Left forelimb (tissue), 1 donor: ENCODE data around the gene GLRX5.

Experiments
- DNase-seq: peaks from one replicate; pipeline ENCODE4 v3.0.0-alpha.2; 2018; ENCODE audit warnings: low spot score

Gene GLRX5

DNA sequence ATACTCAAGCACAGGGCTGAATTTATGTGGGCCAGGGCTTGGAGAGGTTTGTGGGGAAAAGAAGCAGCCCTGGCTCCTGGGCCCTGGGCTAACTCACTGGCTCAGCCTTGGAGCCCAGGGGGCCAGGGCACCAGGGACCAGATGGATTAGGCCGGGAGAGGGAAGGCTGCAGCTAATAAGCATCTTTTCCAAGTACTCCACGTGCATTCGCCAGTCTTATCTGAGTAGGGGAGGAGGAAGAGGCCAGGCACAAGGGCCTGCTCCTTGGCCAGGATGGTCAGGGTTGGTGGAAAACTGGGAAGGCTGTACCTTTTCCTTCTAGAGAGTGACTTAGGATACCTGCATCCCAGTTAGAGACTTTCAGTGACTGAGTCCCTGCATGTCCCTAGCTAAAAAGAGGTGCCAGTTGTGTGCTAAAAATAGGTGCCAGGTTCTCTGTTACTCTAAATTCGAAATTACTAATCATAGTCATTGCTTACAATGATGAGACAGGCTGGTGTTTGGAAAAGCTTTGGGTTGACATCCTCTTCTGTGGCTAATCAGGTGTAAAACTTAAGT lies 1.3 kb downstream of the GLRX5 start:
- DNase-seq, result no peak

DNA sequence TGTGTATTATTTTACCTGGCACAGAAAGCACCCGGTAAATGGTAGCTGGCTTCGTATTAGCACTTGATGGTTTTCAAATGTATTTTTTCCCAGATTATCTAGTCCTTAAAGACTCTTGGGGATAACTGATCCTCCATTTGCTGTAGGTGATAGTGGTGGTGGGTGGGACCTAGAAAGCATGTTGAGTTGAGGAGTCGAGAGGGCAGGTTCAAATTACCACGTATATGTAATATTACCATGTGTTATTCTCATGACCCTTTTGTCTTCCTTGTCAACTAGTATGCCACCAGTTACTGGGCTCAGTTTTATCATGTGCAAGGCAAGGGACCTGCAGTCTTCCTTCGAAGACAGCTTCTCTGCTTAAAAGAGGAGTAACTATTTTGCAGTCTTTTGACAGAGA lies 1.8 kb downstream of the GLRX5 start:
- no peak for DNase-seq

DNA sequence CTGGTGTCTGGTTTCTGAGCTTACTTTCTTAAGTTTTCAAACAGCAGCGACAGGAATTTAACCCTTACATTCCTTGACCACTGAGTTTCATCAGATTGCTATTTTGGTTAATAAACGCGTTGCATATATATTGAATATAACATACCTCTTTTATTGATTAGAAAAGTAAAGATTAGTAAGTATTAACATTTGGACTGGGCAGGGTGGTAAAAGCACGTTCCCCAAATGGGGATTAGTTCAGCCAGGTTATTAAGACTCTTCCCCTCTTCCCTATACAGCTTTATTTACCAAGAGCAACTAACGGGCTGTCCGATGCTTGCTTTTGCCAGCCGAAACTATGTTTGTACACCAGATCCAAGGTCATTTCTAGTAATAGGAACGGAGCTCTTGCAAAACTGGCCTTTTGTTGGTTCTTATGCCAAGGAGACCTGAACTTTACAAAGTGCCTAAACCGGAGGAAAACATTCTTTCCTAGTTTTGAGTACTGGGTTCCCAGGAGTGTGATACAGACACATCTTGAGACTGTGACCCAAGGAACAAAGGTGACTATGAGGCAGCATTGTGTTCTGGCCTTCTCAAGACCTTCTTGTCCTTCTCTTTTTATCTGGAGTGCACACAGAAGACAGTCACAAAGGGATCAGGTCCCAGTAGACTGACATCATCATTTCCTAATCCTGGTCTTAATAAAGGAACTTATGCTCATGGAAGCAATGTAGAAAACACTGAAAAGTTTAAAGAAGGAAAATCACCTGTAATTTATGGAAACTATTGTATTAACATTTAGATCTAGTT lies 2.6 kb downstream of the GLRX5 start:
- DNase-seq, result no peak

DNA sequence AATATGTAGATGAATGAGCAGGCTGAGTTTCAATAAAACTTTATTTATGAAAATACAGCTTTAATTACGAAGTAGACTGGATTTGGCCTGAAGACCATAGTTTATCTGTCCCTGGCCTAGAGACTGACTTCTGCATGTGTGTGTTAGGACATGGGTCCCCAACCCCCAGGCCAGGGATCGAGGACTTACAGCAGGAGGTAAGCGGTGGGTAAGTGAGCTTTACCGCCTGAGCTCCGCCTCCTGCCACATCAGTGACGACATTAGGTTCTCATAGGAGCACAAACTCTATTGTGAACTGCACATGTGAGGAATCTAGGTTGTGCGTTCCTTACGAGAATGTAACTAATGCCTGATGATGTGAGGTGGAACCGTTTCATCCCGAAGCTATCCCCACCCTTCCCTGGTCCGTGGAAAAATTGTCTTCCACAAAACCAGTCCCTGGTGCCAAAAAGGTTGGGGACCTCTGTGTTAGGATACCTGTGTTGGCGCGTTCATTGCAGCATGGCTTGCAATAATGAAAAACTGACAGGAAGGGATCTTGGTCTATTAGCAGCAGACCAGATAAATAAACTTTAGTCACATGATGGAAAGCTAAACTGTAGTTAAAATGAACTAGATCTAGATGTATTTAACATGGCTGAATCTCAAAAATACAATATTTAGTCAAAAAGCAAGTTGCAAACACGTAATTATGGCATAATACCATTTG lies 4.1 kb downstream of the GLRX5 start:
- DNase-seq, result no peak

DNA sequence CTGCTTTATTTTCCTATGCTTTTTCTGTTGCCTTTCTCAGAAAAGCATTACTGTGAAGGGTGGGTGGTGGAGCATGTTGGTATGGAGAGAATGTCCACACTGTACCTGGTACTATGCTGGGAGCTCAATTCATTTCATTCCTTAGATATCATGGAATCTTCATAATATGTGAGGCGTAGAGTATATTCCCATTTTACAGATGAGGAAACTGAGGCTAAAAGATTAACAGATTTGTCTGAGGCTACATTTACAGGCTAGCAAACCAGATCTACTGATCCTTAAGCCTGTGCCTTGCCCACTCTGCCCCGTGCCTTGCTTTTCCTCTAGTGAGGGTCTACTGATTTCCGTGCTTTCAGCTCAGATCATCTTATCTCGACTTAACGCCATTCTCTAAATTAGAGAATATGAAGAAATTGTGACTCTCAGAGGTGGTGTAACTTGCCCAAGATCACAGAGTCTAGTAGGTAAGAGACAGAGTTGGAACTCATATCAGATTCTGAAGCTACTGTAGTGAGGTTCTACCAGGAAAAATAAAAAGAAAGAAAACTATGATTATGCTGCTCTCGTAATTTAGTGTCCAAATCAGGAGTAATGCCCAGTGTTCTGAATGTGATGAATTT lies 5.5 kb downstream of the GLRX5 start:
- no peak for DNase-seq

DNA sequence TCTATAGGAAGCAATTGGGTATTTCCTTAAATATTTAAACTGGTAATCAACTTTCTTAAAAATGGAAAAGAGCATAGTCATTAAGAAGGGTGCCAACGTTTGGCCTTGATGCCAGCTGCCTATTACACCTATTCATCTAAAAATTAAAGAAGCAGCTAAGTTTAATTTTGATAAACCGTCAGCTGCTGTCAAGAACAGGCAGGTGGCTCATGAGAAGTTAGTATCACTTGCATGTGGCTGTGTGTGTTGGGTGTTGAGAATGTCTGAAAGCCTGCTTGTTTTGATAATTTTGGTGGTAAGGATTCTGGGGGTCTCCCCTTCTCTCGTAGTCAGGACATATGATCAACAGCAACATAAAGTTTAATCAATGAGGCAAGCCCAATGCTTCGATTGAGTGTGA lies 6.5 kb downstream of the GLRX5 start:
- no peak for DNase-seq

DNA sequence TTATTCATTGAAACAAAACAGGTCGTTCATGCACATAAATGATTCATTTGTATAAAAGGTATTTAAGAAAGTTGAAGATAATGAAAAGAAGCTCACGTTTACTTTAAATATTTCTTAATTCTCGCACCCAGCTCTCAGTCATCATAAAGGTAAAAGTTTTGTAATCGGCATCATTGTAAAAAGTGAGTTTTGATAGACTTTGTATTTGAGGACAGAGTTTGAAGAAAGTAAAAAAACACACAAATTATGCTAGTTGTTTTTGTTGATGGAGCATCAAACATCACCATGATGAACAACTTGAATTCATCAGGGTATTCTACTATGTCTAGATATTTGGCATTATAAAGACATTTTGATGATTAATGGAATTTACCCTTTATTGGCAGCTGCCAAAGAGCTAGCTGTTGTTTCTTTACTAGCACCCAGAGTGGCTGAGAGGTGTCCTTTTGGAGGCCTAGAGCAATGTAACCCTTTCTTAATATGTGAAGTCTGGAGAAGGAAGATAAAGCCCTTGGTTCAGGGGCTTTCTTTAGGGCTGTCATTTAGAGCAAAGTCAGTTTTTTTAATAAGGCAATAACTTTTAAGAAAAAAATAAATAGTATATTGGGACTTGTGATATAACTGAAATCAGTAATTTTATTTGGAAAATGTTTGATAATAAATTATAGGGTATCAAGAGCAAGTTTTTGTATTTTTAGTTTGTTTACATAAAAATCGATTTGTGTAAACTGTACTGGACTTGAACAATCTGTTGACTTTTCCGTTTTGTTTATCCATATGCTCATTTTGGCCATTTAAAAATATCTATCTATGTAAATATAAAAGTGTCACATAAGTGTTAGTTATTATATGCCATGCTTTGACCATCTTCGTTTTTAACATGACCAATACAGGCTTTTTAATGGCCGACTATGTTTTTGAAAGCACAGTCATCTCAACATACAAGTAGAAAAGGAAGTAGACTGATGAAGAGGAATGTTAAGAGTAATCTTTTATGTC lies 7.4 kb downstream of the GLRX5 start:
- no peak for DNase-seq

DNA sequence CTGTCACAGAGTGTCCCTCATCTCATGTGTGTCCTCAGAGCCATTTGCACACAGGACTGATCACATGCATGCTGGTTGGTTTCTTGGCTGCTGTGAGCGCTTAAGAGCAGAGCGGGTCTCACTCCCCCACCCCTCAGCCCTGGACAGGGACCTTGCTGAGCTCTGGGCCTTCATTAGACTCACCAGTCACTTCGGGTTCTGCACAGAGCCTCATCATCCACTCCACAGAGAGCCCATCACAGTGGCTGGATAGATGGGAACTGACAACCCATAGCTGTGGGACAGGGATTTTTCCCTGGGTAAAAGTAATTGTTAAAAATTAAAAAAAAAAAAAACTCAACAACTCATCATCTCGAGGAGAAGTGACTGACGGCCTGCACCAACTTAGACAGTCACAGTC lies 8.2 kb downstream of the GLRX5 start:
- DNase-seq, result no peak

DNA sequence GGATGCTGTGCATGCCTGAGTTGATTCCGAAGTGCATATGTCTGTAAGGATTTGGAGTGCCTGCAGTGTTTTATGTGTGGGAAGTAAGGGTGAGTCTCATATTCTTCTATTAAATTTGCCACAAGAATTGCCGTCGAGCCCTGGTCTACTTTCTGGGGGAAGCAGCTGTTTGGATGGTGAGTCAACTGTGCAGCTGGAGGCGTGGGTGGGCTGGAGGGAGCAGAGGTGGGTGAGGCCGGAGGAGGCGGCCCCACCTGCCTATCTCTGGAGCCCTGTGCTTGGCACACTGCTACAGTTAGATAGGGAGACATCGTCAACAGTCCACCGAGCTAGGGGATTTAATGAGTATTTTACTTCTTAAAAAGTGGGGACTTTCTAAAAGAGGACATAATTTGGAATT lies 9.7 kb downstream of the GLRX5 start:
- DNase-seq, result no peak

DNA sequence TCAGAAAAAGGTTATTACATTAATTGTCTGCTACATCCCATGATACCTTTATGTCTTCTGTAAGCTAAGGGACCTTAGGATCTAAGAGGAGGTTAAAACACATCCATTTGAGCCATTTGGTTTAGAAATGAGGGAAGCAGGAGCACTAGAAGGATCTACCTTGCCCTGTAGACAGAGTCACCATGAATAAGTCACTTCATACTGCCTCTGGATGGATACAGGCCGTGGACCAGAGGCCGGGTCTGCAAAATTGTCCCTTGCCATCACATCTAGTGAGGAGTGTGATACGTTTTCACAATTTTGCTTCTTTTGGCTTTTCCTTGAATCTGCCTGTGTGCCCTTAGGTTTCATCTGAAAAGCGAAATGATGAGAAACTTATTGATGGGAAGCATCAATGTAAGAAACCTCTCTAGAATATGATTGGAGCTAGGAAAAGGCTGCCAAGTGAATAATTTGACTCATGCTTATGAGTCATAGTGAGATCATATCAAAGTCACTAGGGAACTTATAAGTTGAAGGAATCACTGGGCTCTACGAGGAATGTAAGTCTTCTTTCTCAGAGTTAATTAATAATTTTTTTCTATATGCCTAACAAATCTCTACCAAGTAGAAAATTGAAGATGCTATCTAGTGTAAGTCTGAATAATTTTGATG lies 10.8 kb downstream of the GLRX5 start:
- no peak for DNase-seq

DNA sequence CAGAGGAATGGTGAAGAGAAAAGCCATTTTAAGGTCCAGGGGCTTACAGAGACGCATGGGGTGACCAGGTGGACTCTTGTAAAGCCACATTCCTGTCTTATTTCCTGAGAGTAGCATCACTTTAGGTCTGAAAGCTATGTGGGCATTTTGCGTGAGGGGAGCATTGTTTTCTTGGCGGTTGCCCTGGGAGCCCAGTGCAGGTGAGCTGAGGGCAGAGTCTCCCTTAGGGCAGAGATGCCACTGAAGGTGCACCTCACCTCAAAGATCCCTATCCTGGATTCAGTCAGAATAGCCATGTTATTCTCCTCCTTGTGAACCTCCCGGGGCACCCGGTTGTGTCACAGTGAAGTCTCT lies 12.4 kb downstream of the GLRX5 start:
- no peak for DNase-seq

DNA sequence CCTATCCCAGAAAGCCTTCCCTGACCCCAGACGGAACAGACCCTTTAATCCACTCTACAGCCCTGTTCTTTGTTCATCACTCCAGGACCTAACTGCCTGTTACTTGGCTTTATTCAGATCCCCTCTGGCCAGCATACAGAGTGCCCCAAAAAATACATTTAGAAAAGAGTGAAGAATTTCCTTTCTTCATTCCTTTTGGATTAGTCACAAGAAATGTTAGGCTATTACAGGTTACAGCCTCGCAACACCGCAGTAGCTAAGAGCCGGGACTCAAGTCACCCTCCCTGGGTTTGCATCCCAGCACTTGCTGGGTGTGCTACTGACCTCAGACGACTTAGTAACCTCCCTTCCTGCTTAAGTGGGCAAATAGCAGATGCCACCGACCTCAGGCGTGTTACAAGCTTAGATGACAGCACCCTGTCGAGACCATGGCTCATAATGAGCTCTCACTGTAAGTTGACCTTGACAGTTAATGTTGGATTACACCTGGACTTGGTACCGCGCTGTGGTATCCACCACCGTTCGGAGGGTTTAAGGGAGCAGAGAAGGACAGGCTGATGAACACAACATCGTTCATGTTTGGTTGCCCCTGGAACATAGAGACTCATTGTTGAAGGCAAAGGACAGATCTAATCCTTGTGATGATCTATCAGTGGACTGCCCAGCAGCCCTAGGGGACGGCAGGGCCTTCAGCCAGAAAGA lies 12.9 kb downstream of the GLRX5 start:
- no peak for DNase-seq

DNA sequence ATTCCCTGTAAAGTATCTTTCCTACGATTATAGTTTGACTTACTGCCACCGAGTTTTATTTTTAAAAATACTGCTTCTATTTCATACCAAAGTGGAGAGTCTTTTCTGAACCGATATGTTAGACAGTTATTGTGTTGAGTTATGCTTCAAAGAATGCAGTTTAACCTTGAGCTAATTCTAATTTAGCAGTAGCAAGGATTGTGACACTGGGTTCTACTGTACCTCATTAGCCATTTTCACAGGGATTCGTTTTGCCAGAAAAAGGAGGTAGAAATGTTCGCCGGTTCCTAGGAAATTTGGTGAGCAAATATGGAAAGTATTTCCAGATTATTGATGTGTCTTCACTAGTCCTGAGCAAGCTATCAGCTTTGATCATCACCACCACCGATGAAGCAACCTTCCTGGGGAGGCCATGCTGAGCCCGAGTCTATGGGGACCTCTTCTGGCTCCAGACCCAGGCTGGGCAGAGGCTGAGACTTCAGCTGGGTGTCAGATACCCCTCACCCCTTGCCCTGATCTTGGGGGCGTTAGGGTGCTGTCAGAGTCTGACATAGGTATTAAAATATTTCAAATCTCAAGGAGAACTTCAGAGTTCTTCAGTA lies 13.6 kb downstream of the GLRX5 start:
- DNase-seq, result no peak

DNA sequence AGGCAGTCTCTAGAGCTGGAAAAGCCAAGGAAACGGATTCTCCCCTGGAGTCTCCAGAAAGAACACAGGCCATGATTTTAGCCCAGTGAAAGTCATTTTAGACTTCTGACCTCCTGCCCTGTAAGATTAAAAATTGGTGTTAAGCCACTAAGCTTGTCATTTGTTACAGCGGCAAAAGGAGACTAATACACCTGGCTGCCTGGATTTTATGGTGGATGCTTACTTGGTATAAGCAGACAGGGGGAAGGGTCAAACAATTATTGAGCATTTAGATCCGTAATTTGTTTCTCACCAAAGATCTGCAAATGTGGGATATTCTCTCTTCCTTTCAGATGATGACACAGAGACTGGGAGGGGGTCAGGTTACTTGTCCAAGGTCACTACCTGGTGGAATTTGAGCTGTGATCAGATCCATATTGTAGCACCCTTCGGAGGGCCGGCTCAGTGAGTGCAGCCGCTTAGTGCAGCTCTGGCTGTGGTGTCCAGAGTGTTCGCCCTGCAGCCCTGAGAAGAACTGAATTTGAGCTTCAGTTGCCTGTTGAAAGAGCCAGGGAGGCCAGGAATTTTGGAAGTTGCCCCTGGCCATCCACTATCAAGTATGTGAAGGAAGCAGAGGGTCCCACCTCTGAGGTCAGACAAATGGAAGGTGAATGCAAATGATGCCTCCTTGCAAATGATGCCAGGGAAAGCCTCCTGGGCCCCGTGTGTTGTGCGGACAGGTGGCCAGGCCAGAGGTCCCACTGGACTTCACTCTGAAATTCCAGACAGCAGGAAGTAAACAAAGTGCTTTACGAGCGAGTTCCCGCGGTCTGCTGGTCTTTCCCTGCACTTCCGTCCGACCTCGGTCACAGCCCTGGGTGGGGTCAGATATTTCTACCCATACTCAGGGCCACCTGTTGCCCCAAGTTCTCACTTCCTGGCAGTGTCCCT lies 15.1 kb downstream of the GLRX5 start:
- no peak for DNase-seq

DNA sequence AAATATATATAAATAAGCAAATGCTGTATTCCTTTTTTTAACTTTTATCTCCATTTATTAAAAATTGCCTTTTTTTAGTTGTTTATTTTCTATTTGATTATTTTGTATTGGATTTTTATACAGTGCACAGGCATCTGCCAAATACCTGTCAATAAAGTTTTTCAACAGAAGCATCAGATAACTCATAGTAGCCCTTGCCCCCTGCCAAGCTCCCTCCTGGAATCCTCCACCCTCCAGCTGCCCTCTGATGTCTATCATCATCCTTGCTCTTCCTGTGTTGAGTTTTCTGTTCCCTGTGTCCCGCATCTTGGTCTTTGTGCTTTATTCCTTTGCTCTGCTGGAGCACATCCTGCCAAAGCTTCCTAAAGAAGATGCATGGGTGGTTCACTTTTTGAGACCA lies 16.6 kb downstream of the GLRX5 start:
- no peak for DNase-seq

DNA sequence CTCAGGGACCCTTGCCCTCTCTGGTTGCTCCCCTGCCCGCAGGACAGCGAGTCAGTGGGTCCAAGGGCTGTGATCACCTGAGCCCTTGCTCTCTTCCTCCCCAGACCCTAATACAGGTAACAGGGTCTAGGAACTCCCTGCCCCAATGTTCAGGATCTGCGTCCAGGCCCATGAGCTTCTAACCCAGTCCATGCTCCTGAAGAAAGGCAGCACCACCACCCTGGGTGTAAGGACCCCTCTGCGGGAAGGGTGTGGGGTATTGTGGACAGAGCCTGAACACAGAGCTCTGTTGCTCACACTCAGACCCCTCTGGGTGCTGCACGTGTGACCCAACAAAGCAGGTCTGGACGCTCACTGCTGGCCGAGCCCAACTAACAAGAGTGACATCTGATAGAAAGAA lies 18.3 kb downstream of the GLRX5 start:
- no peak for DNase-seq

DNA sequence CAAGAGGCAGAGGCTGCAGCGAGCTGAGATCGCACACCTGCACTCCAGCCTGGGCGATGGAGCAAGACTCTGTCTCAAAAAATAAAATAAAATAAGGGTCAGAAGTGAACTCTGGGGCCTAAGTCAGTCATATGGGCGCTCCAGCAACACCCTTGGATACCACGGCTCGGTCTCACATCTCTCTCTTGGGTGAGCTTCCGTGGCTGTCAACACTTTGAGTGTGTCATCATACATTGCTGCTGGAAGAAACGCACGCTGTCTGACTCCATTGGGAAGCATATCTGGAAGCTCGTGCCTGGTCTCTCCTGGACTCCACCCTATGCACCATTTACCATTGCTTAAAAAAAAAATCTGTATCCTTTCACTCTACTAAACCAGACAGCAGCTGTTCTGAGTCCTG lies 20.2 kb downstream of the GLRX5 start:
- DNase-seq, result no peak

DNA sequence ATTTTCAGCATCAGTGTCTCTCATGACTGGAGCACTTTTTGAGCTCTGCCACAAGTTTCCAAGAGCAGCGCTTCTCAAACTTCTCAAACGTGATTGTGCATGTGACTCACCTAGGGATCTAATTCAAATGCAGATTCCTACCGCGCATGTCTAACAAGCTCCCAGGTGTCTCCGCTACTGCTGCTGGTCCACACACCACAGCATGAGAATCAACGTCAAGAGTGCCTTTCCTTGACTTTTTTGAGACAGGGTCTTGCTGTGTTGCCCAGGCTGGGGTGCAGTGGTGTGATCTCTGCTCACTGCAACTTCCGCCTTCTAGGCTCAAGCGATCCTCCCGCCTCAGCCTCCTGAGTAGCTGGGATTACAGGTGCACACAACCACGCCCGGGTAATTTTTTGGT lies 22.4 kb downstream of the GLRX5 start:
- no peak for DNase-seq

DNA sequence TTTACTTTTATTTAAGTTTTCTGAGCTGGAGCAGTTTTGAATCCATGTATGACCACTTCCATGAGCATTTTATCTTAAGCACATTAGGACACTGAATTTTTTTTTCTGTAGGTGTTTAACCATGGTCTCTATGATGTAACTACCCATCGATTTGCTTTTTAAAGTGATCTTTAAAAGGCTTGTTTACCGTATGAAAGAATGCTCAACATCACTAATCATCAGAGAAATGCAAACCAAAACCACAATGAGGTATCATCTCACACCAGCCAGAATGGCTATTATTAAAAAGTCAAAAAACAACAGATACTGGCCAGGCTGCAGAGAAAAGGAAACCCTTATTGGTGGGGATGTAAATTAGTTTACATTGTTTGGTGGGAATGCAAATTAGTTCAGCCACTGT lies 23.0 kb downstream of the GLRX5 start:
- DNase-seq, result no peak
